Vagina (tissue), 2 donors: ENCODE data around the gene SCFD2.

ENCODE experiments used
- CTCF ChIP-seq, 3 experiments: fragments of 450-650 bp in 2 of 3; fragments of 200-600 bp in 1 of 3; sonication (generic) in 1 of 3; IDR thresholded peaks; one replicate each; pipeline ENCODE4 v1.5.1; 2017 to 2019; ENCODE audit warnings: antibody characterized with exemption in 3 of 3, mild to moderate bottlenecking in 2 of 3, moderate library complexity in 2 of 3
- POLR2A ChIP-seq, 2 donors: fragments of 450-650 bp; IDR thresholded peaks; one replicate each; pipeline ENCODE4 v1.6.1; 2017; ENCODE audit warnings: antibody characterized with exemption in 2 of 2, mild to moderate bottlenecking in 2 of 2, moderate library complexity in 2 of 2

GRCh38 chr4:53039741-53040458, 326.0 kb downstream of the SCFD2 start:
- TF ChIP-seq POLR2A (IDR thresholded peaks at IDR 0.05) (no peak), CTCF (IDR thresholded peaks at IDR 0.05) (no peak)
